ENCODE measurements around the gene ELOVL5.

The ELOVL5 gene

DNA sequence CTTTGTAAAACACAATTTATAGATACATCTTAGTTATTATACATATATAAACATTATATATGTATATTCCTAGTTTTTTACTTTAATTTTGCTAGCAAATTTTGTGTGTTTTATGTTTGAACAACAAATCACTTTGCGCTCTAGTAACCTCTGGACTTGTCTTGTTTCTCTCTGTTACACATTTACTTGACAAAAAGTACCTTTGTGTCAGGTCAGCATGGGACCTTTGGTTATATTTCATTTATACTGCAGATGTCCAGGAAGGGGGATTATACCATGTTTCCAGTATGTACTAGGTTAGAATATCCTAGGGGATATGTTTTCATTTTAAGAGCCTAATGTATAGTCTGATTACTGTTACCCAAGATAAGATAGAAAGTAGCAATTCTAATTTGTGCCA, 28.5 kb upstream of the ELOVL5 start:
- Histone ChIP-seq H3K4me1 (ENCODE audit: control insufficient read depth in 5 of 5, insufficient read depth in 5 of 5, low read length in 5 of 5) (peaks cover 0 to 6% (median 0%) of the 10 kb centered on the region in 5 donors), H3K27ac (ENCODE audit: low read depth, low read length) (no peak overlapping the region), H3K9ac (ENCODE audit: low read length in 5 of 5) (no peak overlapping the region), H3K27me3 (ENCODE audit: control insufficient read depth in 5 of 5, insufficient read depth in 4 of 5, low read length in 5 of 5) (no peaks in the 10 kb centered on the region), H3K36me3 (ENCODE audit: control insufficient read depth in 5 of 5, insufficient read depth in 5 of 5, low read length in 5 of 5) (no peaks in the 10 kb centered on the region), H3K4me3 (ENCODE audit: low read depth in 1 of 5, low read length in 5 of 5) (no peak overlapping the region), H3K9me3 (ENCODE audit: control insufficient read depth in 5 of 5, low read length in 5 of 5) (no peaks in the 10 kb centered on the region)

DNA sequence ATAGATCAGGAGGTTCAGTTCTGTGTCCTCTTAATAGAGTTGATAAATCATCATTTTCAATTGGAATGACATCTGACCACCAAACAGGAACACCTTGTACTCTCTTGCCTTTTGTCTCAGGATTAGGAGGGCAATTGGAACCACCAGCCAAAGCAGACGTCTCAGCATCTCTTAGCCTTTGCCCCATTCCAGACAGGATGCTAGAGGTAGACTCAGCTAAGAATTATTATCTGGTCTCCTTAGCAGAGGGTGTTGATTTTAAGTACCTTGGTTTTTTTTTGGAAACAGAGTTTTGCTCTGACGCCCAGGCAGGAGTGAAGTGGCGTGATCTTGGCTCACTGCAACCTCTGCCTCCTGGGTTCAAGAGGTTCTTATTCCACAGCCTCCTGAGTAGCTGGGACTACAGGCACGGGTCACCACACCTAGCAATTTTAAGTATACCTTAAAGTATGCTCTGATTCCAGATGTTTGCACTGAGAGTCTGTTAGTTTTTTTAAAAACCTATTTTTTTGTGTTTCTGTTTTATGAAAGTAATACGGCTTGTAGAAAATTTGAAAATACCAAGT, 28.0 kb upstream of the ELOVL5 start:
- Histone ChIP-seq H3K9ac (ENCODE audit: low read length in 5 of 5) (no peak overlapping the region), H3K4me1 (ENCODE audit: control insufficient read depth in 5 of 5, insufficient read depth in 5 of 5, low read length in 5 of 5) (peaks cover 0 to 6% (median 0%) of the 10 kb centered on the region in 5 donors), H3K27ac (ENCODE audit: low read depth, low read length) (no peak overlapping the region), H3K4me3 (ENCODE audit: low read depth in 1 of 5, low read length in 5 of 5) (no peak overlapping the region), H3K27me3 (ENCODE audit: control insufficient read depth in 5 of 5, insufficient read depth in 4 of 5, low read length in 5 of 5) (no peaks in the 10 kb centered on the region), H3K36me3 (ENCODE audit: control insufficient read depth in 5 of 5, insufficient read depth in 5 of 5, low read length in 5 of 5) (no peaks in the 10 kb centered on the region), H3K9me3 (ENCODE audit: control insufficient read depth in 5 of 5, low read length in 5 of 5) (no peaks in the 10 kb centered on the region)

DNA sequence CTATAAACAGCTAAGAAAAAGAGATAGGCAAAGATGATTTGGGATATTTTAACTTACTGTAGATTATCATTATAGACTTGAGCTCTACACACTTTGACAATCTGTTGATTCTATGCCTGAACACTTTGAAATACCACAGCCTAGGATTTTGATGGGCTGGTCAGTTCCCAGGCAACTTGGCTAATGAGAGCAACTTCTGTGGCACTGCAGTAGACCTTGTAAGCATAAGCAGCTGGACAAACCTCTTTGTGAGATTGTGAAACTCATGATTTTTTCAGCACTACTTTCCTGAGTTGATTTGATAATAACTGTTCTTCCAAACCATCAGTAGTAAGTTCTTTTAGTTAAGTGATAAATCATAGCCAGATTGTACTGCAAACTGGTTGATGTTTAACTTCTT, 27.1 kb upstream of the ELOVL5 start:
- Histone ChIP-seq H3K27ac (ENCODE audit: low read depth, low read length) (no peak overlapping the region), H3K9ac (ENCODE audit: low read length in 5 of 5) (no peak overlapping the region), H3K4me3 (ENCODE audit: low read depth in 1 of 5, low read length in 5 of 5) (no peak overlapping the region), H3K36me3 (ENCODE audit: control insufficient read depth in 5 of 5, insufficient read depth in 5 of 5, low read length in 5 of 5) (no peaks in the 10 kb centered on the region), H3K9me3 (ENCODE audit: control insufficient read depth in 5 of 5, low read length in 5 of 5) (no peaks in the 10 kb centered on the region), H3K27me3 (ENCODE audit: control insufficient read depth in 5 of 5, insufficient read depth in 4 of 5, low read length in 5 of 5) (no peaks in the 10 kb centered on the region), H3K4me1 (ENCODE audit: control insufficient read depth in 5 of 5, insufficient read depth in 5 of 5, low read length in 5 of 5) (peaks cover 0 to 6% (median 0%) of the 10 kb centered on the region in 5 donors)

DNA sequence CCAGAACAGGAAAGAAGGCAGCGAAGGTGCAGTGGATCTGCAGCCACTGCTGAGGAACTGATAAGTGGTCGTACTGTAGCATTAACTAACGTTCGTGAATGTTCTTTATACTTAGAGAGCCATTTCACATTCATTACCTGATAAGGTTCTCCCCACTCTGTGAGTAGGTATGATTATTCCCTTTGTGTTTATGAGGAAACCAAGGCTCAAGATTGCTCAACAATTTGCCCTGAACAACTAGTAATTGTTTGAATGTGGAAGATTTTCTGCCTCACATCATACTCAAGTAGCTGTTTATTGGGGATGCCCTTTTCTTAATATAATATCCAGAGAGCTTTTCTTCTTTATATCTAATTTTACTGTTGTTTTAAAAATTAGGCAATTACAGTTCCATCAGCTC, 24.9 kb upstream of the ELOVL5 start:
- Histone ChIP-seq H3K27me3 (ENCODE audit: control insufficient read depth in 5 of 5, insufficient read depth in 4 of 5, low read length in 5 of 5) (no peaks in the 10 kb centered on the region), H3K27ac (ENCODE audit: low read depth, low read length) (no peak overlapping the region), H3K36me3 (ENCODE audit: control insufficient read depth in 5 of 5, insufficient read depth in 5 of 5, low read length in 5 of 5) (no peaks in the 10 kb centered on the region), H3K9ac (ENCODE audit: low read length in 5 of 5) (no peak overlapping the region), H3K4me1 (ENCODE audit: control insufficient read depth in 5 of 5, insufficient read depth in 5 of 5, low read length in 5 of 5) (peaks cover 0 to 6% (median 0%) of the 10 kb centered on the region in 5 donors), H3K4me3 (ENCODE audit: low read depth in 1 of 5, low read length in 5 of 5) (no peak overlapping the region), H3K9me3 (ENCODE audit: control insufficient read depth in 5 of 5, low read length in 5 of 5) (no peaks in the 10 kb centered on the region)

DNA sequence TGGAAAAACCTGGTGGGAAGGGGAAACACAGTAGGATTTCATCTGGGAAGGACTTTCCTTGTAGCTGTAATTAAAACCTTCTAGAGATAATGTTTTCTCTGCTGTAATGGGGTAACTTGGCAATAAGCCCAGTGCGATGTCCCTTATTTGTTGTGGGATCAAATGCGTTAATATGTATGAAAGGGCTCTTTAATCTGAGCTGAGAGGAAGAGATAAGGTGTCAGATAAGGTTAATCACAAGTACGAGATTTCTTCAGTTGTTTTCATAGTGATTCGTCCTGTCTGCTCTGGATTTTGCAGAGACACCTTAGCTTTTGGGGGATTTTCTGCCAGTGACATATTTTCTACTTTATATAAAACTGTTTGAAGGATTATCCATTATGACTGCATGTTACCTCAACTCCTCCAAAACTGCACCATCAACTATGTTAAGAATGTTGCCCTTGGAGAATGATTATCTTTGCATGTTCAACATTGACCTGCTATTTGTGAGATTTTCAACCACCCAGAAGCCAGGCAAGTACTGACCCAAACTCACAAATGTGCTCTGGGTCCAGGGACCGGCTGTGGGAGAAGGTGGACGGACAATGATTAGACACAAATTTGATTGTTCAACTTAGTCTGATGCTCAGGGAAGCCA, 21.2 kb upstream of the ELOVL5 start:
- Histone ChIP-seq H3K9me3 (ENCODE audit: control insufficient read depth in 5 of 5, low read length in 5 of 5) (no peaks in the 10 kb centered on the region), H3K4me1 (ENCODE audit: control insufficient read depth in 5 of 5, insufficient read depth in 5 of 5, low read length in 5 of 5) (peaks cover 0 to 6% (median 0%) of the 10 kb centered on the region in 5 donors), H3K4me3 (ENCODE audit: low read depth in 1 of 5, low read length in 5 of 5) (no peak overlapping the region), H3K9ac (ENCODE audit: low read length in 5 of 5) (no peak overlapping the region), H3K27me3 (ENCODE audit: control insufficient read depth in 5 of 5, insufficient read depth in 4 of 5, low read length in 5 of 5) (no peaks in the 10 kb centered on the region), H3K36me3 (ENCODE audit: control insufficient read depth in 5 of 5, insufficient read depth in 5 of 5, low read length in 5 of 5) (no peaks in the 10 kb centered on the region), H3K27ac (ENCODE audit: low read depth, low read length) (no peak overlapping the region)

DNA sequence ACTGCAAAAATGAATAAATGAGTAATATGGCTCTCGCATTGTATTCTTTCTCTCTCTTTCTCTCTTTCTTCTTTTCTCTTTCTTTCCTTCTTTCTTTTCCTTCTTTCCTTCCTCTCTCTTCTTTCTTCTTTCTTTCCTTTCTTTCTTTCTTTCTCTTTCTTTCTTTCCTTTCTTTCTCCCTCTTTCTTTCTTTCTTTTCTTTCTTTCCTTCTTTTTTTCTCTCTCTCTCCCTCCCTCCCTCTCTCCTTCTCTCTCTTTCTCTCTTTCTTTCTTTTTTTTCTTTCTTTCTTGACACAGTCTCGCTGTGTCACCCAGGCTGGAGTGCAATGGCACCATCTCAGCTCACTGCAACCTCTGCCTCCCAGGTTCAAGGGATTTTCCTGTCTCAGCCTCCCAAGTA, 20.3 kb upstream of the ELOVL5 start:
- Histone ChIP-seq H3K27me3 (ENCODE audit: control insufficient read depth in 5 of 5, insufficient read depth in 4 of 5, low read length in 5 of 5) (no peaks in the 10 kb centered on the region), H3K36me3 (ENCODE audit: control insufficient read depth in 5 of 5, insufficient read depth in 5 of 5, low read length in 5 of 5) (no peaks in the 10 kb centered on the region), H3K4me1 (ENCODE audit: control insufficient read depth in 5 of 5, insufficient read depth in 5 of 5, low read length in 5 of 5) (peaks cover 0 to 4% (median 0%) of the 10 kb centered on the region in 5 donors), H3K9me3 (ENCODE audit: control insufficient read depth in 5 of 5, low read length in 5 of 5) (no peaks in the 10 kb centered on the region), H3K4me3 (ENCODE audit: low read depth in 1 of 5, low read length in 5 of 5) (no peak overlapping the region), H3K27ac (ENCODE audit: low read depth, low read length) (no peak overlapping the region), H3K9ac (ENCODE audit: low read length in 5 of 5) (no peak overlapping the region)

DNA sequence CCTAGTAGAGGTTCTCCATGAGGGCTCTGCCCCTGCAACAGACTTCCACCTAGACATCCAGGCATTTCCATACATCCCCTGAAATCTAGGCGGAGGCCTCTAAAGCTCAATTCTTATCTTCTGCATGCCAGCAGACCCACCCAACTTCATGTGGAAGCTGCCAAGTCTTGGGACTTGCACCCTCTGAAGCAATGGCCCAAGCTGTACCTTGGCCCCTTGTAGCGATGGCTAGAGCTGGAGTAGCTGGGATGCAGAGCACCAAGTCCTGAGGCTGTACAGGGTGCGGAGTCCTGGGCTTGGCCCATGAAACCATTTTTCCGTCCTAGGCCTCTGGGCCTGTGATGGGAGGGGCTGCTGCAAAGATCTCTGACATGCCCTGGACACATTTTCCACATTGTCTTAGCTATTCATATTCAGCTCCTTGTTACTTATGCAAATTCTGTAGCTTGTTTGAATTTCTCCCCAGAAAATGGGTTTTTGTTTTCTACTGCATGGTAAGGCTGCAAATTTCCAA, 17.4 kb upstream of the ELOVL5 start:
- Histone ChIP-seq H3K36me3 (ENCODE audit: control insufficient read depth in 5 of 5, insufficient read depth in 5 of 5, low read length in 5 of 5) (no peaks in the 10 kb centered on the region), H3K27me3 (ENCODE audit: control insufficient read depth in 5 of 5, insufficient read depth in 4 of 5, low read length in 5 of 5) (no peaks in the 10 kb centered on the region), H3K9ac (ENCODE audit: low read length in 5 of 5) (no peak overlapping the region), H3K4me1 (ENCODE audit: control insufficient read depth in 5 of 5, insufficient read depth in 5 of 5, low read length in 5 of 5) (no peaks in the 10 kb centered on the region), H3K9me3 (ENCODE audit: control insufficient read depth in 5 of 5, low read length in 5 of 5) (no peaks in the 10 kb centered on the region), H3K4me3 (ENCODE audit: low read depth in 1 of 5, low read length in 5 of 5) (no peak overlapping the region), H3K27ac (ENCODE audit: low read depth, low read length) (no peak overlapping the region)

DNA sequence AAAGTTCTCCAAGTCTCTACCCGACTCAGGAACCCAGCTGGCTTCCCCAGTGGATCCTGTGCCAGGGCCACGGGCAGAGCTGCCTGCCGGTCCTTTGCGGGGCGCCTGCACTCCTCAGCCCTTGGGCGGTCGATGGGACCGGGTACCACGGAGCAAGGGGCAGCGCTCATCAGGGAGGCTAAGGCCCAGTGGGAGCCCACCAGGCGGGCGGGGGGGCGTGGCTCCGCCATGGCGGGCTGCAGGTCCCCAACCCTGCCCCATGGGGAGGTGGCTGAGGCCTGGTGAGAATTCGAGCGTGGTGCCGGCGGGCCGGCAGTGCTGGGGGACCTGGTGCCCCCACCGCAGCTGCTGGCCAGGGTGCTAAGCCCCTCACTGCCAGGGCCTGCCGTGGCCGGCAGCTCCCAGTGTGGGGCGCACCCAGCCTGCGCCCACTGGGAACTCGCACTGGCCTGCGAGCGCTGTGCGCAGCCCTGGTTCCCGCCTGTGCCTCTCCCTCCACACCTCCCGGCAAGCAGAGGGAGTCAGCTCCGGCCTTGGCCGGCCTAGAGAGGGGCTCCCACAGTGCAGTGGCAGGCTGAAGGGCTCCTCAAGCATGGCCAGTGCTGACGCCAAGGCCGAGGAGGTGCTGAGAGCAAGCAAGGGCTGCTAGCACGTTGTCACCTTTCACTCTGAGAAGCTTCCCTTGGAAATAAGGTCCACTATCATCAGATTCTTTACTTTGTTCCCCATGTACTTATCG, 14.8 kb upstream of the ELOVL5 start:
- H3K9ac ChIP-seq (ENCODE audit: low read length in 5 of 5): no peak overlapping the region
- peaks cover 0 to 16% (median 14%) of the 10 kb centered on the region in 5 donors for H3K4me1 ChIP-seq (ENCODE audit: control insufficient read depth in 5 of 5, insufficient read depth in 5 of 5, low read length in 5 of 5)
- H3K27me3 ChIP-seq (ENCODE audit: control insufficient read depth in 5 of 5, insufficient read depth in 4 of 5, low read length in 5 of 5): no peaks in the 10 kb centered on the region
- H3K9me3 ChIP-seq (ENCODE audit: control insufficient read depth in 5 of 5, low read length in 5 of 5): no peaks in the 10 kb centered on the region
- H3K4me3 ChIP-seq (ENCODE audit: low read depth in 1 of 5, low read length in 5 of 5): no peak overlapping the region
- no peaks in the 10 kb centered on the region for H3K36me3 ChIP-seq (ENCODE audit: control insufficient read depth in 5 of 5, insufficient read depth in 5 of 5, low read length in 5 of 5)
- no peak overlapping the region for H3K27ac ChIP-seq (ENCODE audit: low read depth, low read length)

DNA sequence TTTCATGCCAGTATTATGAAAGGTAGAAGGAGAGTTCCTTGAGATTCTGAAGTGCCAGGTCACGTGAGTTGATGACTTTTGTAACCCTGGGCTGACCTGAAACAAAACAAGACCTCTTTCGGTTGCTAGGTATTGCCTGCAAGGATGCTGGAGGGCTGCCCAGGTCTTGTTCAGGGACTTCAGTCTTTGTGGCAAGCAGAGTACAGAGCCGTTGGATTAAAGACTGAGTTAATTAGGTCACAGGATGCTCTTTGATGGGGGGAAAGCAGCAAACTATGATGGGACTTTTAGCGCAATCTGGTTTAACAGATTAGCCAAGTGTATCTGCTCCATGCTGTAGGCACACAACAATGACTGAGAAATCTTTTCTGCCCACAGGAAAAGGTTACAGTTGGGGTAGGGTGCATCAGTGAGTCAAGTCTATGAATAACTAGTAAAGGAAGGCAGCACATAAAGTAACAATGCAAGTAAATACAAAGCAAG, 12.8 kb upstream of the ELOVL5 start:
- no peaks in the 10 kb centered on the region for H3K36me3 ChIP-seq (ENCODE audit: control insufficient read depth in 5 of 5, insufficient read depth in 5 of 5, low read length in 5 of 5)
- H3K9me3 ChIP-seq (ENCODE audit: control insufficient read depth in 5 of 5, low read length in 5 of 5): no peaks in the 10 kb centered on the region
- H3K4me1 ChIP-seq (ENCODE audit: control insufficient read depth in 5 of 5, insufficient read depth in 5 of 5, low read length in 5 of 5): peaks cover 0 to 20% (median 17%) of the 10 kb centered on the region in 5 donors
- H3K4me3 ChIP-seq (ENCODE audit: low read depth in 1 of 5, low read length in 5 of 5): no peak overlapping the region
- H3K27me3 ChIP-seq (ENCODE audit: control insufficient read depth in 5 of 5, insufficient read depth in 4 of 5, low read length in 5 of 5): no peaks in the 10 kb centered on the region
- H3K27ac ChIP-seq (ENCODE audit: low read depth, low read length): no peak overlapping the region
- no peak overlapping the region for H3K9ac ChIP-seq (ENCODE audit: low read length in 5 of 5)

Measured in subcutaneous abdominal adipose tissue (tissue), 5 donors.